Stomach (tissue), 4 donors: ENCODE measurements around the gene FBXO8.

Experiments
- POLR2A ChIP-seq, 4 donors: fragments of 450-650 bp; IDR thresholded peaks; one replicate each; pipeline ENCODE4 v1.6.1; 2016; ENCODE audit warnings: antibody characterized with exemption in 4 of 4, control low read depth in 2 of 4, mild to moderate bottlenecking in 1 of 4, moderate library complexity in 1 of 4
- POLR2AphosphoS5 ChIP-seq, 3 donors: sonication (generic); formaldehyde crosslinking; IDR thresholded peaks; one replicate each; pipeline ENCODE4 v1.6.1; 2016; ENCODE audit warnings: antibody characterized with exemption in 3 of 3
- TF ChIP-seq, protein P1 (sequence below), 7 experiments: fragments of 450-650 bp in 4 of 7; fragments of 200-600 bp in 3 of 7; sonication (generic) in 3 of 7; IDR thresholded peaks; one replicate each; pipeline ENCODE4 v1.5.1; 2016 to 2019; ENCODE audit warnings: antibody characterized with exemption in 7 of 7, control low read depth in 2 of 7, mild to moderate bottlenecking in 1 of 7

DNA sequence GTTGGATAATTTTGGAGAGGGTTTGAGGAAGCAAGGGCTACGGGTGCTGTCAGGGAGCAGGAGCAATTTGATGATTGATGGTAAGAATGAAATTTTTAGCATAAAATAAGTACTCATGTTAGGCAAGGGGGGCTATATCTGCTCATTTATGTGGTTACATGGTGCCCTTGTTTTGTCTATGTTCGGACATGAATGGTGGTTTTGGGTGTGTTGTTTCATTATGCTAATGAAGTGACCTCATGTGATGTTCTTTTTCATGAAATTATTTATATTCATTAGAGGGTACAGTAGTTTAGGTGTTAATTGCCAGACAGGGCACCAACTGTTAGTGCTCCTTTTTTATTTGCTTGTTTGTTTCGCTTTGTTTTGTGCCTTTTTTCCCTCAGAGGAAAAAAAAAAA is 29.5 kb upstream of the FBXO8 start:
- TF ChIP-seq POLR2AphosphoS5 (IDR thresholded peaks at IDR 0.05) (no peak), POLR2A (IDR thresholded peaks at IDR 0.05) (no peak)
- TF ChIP-seq, protein P1, sequence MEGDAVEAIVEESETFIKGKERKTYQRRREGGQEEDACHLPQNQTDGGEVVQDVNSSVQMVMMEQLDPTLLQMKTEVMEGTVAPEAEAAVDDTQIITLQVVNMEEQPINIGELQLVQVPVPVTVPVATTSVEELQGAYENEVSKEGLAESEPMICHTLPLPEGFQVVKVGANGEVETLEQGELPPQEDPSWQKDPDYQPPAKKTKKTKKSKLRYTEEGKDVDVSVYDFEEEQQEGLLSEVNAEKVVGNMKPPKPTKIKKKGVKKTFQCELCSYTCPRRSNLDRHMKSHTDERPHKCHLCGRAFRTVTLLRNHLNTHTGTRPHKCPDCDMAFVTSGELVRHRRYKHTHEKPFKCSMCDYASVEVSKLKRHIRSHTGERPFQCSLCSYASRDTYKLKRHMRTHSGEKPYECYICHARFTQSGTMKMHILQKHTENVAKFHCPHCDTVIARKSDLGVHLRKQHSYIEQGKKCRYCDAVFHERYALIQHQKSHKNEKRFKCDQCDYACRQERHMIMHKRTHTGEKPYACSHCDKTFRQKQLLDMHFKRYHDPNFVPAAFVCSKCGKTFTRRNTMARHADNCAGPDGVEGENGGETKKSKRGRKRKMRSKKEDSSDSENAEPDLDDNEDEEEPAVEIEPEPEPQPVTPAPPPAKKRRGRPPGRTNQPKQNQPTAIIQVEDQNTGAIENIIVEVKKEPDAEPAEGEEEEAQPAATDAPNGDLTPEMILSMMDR (IDR thresholded peaks at IDR 0.05), result no peak
